ENCODE results near the gene CEACAM4. TPM values are rescaled to one million over a fixed set of nuclear protein-coding genes. Genes with fewer than 3 reads are reported as not detected.

CEACAM4 gene
- total RNA-seq, 6 experiments from 2014 or later = 0.29 to 3.4 (median 0.58) TPM

DNA sequence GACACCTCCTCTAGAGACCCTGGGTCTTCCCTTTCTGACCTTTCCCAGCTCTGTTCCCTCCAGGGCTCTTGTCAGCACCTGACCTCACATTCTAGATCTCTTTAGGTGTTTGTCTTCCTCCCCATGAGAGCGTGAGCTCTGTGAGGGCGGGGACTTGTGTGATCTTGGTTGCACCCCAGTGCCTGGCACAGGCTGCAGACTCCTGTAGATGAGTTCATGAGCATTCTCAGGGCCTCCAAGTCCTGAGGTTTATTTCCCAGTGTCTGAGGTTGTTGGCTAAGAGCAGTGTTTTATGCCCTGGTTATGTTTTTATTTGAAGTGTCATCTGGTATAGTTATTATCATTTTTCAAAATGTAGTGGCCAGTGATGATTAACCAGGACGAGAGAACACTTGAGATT lies 596 bp downstream of the CEACAM4 start:
- TF ChIP-seq CTCF (IDR thresholded peaks at IDR 0.05) = no peak
- no peak for TF ChIP-seq POLR2A (IDR thresholded peaks at IDR 0.05)
- Histone ChIP-seq H3K27ac (no peak overlapping the region), H3K36me3 (no peaks in the 10 kb centered on the region), H3K27me3 (no peaks in the 10 kb centered on the region), H3K4me1 (no peaks in the 10 kb centered on the region), H3K4me3 (no peak overlapping the region), H3K9me3 (no peaks in the 10 kb centered on the region)
- WGBS (ENCODE audit: insufficient coverage, low coverage, low lambda C conversion rate, missing lambda C conversion rate) = 18% methylated on average over 2 of the region's 3 CpGs
- ATAC-seq (no peak), DNase-seq (no peak)
- intact Hi-C loops (cut with DNase I) = no loop called here

GRCh38 chr19:41624937-41625336 lies 1.9 kb downstream of the CEACAM4 start:
- Histone ChIP-seq H3K27ac (no peak overlapping the region), H3K4me1 (no peaks in the 10 kb centered on the region), H3K4me3 (no peak overlapping the region), H3K36me3 (no peaks in the 10 kb centered on the region), H3K9me3 (no peaks in the 10 kb centered on the region), H3K27me3 (no peaks in the 10 kb centered on the region)
- WGBS (ENCODE audit: insufficient coverage, low coverage, low lambda C conversion rate, missing lambda C conversion rate) = no CpG with 5 or more reads among the region's 4 CpGs
- ATAC-seq (no peak), DNase-seq (no peak)
- intact Hi-C loops (cut with DNase I) = no loop called here
- TF ChIP-seq CTCF (IDR thresholded peaks at IDR 0.05) = no peak

DNA sequence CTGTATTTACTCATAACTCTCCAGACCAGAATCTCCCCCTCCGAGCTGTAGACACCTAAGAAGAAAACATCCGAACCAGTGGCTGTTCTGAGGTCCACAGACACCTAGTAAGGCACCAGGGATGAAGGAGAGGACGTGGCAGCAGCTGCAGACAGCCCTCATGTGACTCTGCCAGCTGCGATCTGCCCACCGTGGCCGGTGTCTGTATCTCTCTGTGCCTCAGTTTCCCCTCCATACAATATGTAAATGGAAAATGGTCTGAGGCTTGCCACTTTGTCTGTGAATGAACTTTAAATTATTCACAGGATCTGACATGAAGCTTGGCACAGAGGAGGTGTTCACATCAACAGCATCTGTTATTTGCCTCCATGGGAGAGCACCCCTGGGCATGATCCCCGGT lies 2.4 kb downstream of the CEACAM4 start:
- H3K27ac ChIP-seq = no peak overlapping the region
- ATAC-seq (no peak), DNase-seq (no peak)
- H3K4me1 ChIP-seq = no peaks in the 10 kb centered on the region
- TF ChIP-seq POLR2A (IDR thresholded peaks at IDR 0.05) (no peak), CTCF (IDR thresholded peaks at IDR 0.05) (no peak)
- no peaks in the 10 kb centered on the region for H3K27me3 ChIP-seq
- no peak overlapping the region for H3K4me3 ChIP-seq
- 31% methylated on average over 4 of the region's 7 CpGs for WGBS (ENCODE audit: insufficient coverage, low coverage, low lambda C conversion rate, missing lambda C conversion rate)
- intact Hi-C loops (cut with DNase I) = no loop called here
- no peaks in the 10 kb centered on the region for H3K9me3 ChIP-seq
- H3K36me3 ChIP-seq = no peaks in the 10 kb centered on the region

DNA sequence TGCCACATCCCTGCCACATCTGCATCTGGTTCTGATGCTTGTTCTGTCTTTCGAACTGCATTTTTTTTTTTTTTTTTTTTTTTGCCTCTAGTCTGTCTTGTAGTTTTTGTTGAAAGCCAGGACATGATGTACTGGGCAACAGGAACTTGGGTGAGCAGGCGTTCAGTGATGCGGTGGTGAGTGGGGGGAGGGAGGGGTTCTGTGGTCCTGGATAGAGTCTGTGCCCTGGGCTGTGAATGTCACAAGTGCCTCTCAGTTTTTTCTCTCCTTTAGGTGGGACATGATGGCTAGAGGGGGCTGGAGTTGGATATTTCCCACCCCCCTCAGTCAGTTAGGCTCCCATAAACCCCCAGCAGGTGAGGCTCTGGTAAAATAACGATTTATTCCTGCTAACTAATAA lies 3.5 kb downstream of the CEACAM4 start:
- no peak for TF ChIP-seq POLR2A (IDR thresholded peaks at IDR 0.05)
- intact Hi-C loops (cut with DNase I) = no loop called here
- Histone ChIP-seq H3K36me3 (no peaks in the 10 kb centered on the region), H3K4me1 (no peaks in the 10 kb centered on the region), H3K9me3 (no peaks in the 10 kb centered on the region), H3K4me3 (no peak overlapping the region), H3K27ac (no peak overlapping the region), H3K27me3 (no peaks in the 10 kb centered on the region)
- ATAC-seq (no peak), DNase-seq (no peak)
- WGBS (ENCODE audit: insufficient coverage, low coverage, low lambda C conversion rate, missing lambda C conversion rate) = 38% methylated on average over 4 of the region's 4 CpGs

DNA sequence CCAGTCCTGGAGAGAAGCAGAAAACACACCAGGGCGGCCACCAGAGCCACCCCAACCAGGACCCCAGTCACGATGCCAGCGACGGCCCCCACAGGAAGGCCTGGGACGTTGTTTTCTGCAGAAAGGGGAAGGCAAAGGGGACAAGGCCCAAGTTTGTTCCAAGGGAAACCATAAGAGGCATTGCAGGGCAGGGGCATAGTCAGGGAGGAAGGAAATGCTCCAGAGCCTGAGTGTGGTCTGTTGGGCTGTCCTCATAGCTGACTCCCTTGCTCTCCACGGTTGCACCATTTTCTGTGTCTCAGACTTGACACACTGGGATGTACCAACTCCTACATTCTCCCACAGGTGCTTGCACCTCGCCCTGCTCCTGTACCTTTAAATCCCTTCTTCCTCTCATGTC lies 5.2 kb downstream of the CEACAM4 start:
- Histone ChIP-seq H3K9me3 (no peaks in the 10 kb centered on the region), H3K27ac (no peak overlapping the region), H3K4me3 (no peak overlapping the region), H3K36me3 (no peaks in the 10 kb centered on the region), H3K4me1 (no peaks in the 10 kb centered on the region), H3K27me3 (no peaks in the 10 kb centered on the region)
- DNase-seq (no peak), ATAC-seq (peak in 3 of 4 donors; percentile 28 to 60 (median 31))
- intact Hi-C loops (cut with DNase I) = no loop called here
- 48% methylated on average over 7 of the region's 7 CpGs for WGBS (ENCODE audit: insufficient coverage, low coverage, low lambda C conversion rate, missing lambda C conversion rate)
- TF ChIP-seq POLR2A (IDR thresholded peaks at IDR 0.05) (no peak), CTCF (IDR thresholded peaks at IDR 0.05) (no peak)
